CD4-positive, alpha-beta T cell treated with Interleukin-21 for 1 hour (primary cell): ENCODE measurements around the gene CRYGN.

Source experiments
- DNase-seq: peaks from one replicate; pipeline ENCODE4 v3.0.0-alpha.2; 2020

The CRYGN gene

DNA sequence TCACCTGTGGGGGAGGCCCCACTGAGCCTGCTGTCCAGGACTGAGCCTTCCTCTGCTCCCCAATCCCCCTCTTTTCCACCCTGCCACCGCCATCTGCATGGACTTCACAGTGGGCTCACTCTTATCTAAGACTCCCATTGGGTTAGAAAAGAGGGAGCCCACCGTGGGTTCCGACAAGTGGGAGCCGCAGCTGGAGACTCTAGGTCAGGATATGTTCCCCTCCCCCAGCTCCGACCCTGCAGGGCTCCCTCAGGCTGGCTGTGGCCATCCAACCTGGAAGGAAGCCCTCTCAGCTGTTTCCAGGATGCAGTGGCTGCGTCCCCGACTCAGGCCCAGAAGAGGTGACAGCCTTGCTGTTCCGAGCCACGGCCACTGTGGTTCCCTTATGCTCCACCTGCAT, 34.9 kb downstream of the CRYGN start:
- no peak for DNase-seq

DNA sequence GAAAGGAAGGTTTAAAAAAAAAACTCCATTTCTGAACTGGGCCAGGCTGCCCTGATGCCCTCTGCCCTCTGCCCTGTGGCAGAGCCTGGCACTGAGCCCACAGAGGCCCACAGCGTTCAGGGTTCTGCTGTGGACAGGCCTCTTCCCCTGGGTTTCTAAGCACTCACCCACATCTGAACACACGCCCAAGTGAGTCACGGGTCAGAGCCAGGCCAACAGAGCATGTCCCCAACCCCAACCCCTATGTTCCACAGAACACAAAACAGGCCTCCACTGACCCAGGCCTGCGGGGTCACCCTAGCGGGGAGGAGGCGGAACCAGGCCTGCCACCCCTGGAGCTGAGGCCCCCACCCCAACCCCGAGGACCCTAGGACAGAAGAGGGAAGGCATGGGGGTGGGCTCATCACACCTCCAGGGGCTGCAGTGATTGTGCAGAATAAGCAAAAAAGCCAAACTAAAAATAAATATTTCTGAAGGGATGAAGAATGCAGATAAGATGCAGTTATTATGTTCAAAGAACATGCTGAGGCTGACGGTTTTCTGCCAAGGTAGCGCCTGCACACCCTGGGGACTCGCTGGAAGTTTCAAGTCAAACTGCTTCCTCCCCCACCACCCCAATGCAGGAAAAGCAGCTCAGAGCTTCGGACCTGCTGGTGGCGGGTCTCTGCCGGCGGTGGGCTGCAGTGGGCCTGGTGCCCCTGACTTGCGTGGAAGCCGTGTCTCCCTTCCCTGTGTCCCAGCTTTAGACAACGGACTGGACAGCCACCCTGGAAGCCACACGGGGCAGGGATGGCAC, 35.5 kb downstream of the CRYGN start:
- DNase-seq: peak; percentile 33

GRCh38 chr7:151403764-151404163, 36.2 kb downstream of the CRYGN start:
- no peak for DNase-seq

DNA sequence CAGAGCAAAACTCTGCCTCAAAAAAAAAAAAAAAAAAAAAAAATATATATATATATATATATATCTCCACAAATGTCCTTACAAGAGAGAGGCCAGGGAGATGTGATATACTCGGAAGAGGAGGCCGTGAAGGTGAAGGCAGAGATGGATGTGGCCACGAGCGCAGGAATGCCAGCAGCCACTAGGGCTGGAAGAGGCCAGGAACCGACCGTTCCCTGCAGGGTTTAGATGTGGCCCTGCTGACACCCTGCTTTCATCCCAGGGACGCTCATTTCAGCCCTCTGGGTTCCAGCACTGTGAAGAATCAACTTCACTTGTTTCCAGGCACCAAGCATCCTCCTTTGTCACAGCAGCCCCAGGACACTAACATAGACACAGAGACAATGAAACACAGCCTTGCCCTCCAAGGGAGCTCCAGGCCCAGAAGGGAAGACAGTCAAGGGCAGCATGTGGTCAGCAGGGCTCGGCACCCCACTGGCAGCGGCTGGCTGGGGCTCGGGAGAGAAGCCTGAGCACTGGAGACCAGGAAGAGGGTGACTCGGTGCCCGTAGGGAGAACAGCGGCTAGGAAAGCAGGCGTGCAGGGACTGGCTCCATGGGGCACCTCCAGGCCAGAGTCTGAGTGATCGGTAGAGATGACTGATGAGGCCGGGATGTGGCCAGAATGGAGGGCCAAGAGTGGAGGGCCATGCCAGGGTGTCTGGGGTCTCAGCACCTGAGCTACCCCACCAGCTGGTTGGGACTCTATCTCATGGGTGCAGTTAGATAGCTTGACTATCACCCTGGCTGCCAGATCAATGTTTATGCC, 37.7 kb downstream of the CRYGN start:
- DNase-seq: no peak

DNA sequence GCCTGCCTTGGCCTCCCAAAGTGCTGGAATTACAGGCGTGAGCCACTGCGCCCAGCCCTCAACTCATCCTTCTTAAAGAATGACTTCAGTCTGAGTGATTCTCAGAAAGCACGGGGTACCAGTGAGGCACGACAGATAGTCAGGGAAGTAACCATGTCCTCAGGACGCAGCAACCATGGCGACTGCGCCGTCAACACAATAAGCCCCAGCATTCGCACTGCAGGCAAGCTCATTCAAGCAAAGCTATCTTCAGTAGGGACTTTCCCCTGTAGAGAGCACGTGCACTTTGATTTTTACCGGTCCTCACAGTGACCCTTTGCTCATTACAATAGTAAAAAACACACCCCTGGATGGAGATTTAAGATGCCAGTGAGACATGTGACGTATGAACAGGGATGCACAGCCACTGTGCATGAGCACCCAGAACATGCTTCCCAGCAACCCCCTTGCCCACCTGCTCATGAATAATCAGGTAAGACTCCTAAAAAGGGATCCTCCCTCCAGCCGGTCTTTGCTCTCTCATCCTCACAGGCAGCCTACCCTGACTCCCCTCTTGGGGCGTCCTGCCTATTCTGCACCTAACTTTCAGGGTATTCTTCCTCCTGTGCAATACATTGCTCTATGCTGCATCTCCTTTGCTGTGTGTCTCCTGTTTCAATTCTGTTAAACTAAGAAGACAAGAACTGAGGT, 39.2 kb downstream of the CRYGN start:
- peak; percentile 46 for DNase-seq

DNA sequence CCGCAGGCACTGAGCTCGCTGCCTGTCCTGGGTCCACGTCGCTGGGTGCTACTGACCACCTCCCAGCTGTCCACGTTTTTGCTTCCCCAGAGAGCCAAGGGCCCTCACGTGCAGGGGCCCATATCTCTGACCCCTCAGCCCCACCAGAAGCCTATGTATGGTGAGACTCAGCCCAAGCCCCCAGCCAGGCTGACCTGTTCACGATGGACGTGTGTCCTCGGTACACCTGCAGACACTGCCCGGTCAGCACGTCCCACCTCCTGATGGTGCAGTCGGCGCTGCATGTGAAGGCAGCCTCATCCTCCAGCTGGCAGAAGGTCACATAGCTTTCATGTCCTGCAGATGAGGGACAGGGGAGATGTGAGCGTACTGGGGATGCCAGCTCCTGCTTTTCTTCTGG, 40.0 kb downstream of the CRYGN start:
- DNase-seq: no peak

- no peak for DNase-seq
Observed at GRCh38 chr7:151399305-151399601, 40.7 kb downstream of the CRYGN start.

GRCh38 chr7:151398446-151399304, 41.3 kb downstream of the CRYGN start:
- DNase-seq: no peak

- no peak for DNase-seq
Observed at GRCh38 chr7:151397026-151397425, 42.9 kb downstream of the CRYGN start.

DNA sequence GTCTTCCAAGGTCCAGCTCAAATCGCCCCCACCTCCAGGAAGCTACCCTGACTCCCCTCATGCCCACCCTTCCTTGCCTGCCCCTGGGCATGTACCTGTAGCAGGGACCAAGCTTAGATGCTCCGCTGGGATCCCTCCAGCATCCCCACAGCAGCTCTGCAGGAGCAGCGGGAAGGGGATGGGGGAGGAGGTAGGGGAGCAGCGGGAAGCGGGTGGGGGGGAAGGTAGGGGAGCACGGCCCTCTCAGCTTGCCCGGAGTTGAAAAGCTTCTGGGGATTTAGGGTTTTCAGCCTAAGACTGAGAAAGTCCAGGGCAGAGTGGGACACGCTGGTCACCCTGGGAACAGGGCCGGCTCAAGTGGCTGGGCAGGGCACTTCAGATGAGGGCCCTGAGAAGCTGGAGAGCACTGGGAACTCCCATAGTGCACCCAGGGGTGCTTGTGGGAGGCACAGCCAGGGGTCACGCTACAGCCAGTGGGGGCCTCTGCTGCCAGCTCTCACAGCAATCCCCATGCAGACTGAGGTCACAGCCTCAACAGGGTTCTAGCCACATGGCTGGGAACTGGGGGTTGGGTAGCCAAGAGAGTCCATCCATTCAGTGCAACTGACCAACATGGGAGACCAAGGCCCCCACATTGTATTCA, 43.5 kb downstream of the CRYGN start:
- no peak for DNase-seq

GRCh38 chr7:151395036-151395367, 44.9 kb downstream of the CRYGN start:
- no peak for DNase-seq

DNA sequence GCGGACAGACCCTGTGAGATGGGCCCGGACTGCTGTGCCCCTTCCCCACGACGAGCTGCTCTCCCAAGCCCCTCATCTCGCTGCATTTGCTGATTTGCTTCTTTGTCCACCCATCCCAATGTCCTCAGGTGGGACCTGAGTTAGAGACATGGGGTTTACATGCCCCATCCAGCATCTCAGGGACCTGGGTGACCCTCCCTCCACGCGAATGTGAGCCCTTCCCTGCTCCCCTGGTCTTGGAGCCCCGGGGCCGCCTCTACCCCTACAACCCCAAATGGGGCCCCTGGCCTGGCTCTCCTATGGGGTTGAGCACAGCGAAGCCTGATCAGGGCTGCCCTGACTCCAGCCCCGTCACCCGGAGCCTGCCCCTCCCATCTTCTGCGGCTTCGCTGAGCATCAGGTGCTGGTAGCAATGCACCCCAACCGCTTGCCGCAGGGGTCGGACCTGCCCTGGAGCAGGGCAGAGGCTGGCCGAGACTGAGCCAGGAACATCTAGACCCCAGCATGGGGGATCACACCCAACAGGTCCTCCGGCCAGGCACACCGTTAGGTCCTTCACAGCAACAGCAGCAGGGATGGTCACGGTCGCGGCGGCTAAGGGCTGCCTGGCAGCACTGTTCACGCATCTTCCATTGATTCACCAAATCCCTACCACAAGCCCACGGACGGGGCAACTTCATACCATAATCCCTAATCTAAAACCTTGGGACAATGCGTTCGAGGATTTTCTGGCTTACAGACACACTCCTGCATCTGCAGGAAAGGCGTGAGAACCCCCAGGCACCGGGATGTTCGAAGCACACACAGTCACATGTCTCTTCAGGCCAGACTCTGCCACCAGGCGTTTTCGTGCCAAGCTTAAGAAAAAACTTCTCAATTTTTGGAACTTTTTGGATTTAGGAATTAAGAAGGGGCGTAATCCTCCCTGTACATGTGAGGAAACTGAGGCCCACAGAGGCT, 45.6 kb downstream of the CRYGN start:
- no peak for DNase-seq

GRCh38 chr7:151393031-151393977, 46.6 kb downstream of the CRYGN start:
- DNase-seq: no peak

- no peak for DNase-seq
Observed at GRCh38 chr7:151392426-151392825, 47.5 kb downstream of the CRYGN start.

GRCh38 chr7:151392002-151392401, 47.9 kb downstream of the CRYGN start:
- DNase-seq: no peak

- no peak for DNase-seq
Observed at GRCh38 chr7:151391358-151391730, 48.6 kb downstream of the CRYGN start.

- no peak for DNase-seq
Observed at GRCh38 chr7:151390598-151391357, 49.2 kb downstream of the CRYGN start.

GRCh38 chr7:151389768-151390597, 50.0 kb downstream of the CRYGN start:
- no peak for DNase-seq
